GM23338 (cell line): ENCODE data around the gene RAP1GAP. TPM values are rescaled to one million over a fixed set of nuclear protein-coding genes. Genes with fewer than 3 reads are reported as not detected.

Experiments used
- ATAC-seq: fragments of 200-7000 bp; cut with Tn5 transposase; 3 replicates; pipeline ENCODE4 v1.9.1; 2020
- DNase-seq: peaks from one replicate; pipeline ENCODE4 v3.0.0-alpha.2; 2015; ENCODE audit warnings: low spot score
- H2AFZ ChIP-seq: fragments of 200-600 bp; sonication (generic); 2 replicates; pipeline ENCODE4 v1.8.0; 2016; ENCODE audit warnings: antibody characterized with exemption, mild to moderate bottlenecking, moderate library complexity
- H3F3A ChIP-seq: fragments of 200-600 bp; sonication (generic); replicated peaks from 2 replicates; pipeline ENCODE4 v1.8.0; 2017; ENCODE audit warnings: antibody characterized with exemption, mixed run types, low read depth
- H3K27ac ChIP-seq: fragments of 200-600 bp; sonication (generic); 2 replicates; pipeline ENCODE4 v1.6.1; 2016; ENCODE audit warnings: low read depth
- H3K27me3 ChIP-seq: fragments of 200-600 bp; sonication (generic); 2 replicates; pipeline ENCODE4 v1.8.0; 2016; ENCODE audit warnings: mild to moderate bottlenecking, mixed run types, moderate library complexity; ENCODE audit not compliant: insufficient read depth
- H3K36me3 ChIP-seq: fragments of 200-600 bp; sonication (generic); 2 replicates; pipeline ENCODE4 v1.8.0; 2016; ENCODE audit warnings: mild to moderate bottlenecking; ENCODE audit not compliant: insufficient read depth
- H3K4me1 ChIP-seq: fragments of 200-600 bp; sonication (generic); 2 replicates; pipeline ENCODE4 v1.8.0; 2016; ENCODE audit warnings: mild to moderate bottlenecking, moderate library complexity; ENCODE audit not compliant: insufficient read depth
- H3K4me2 ChIP-seq: fragments of 200-600 bp; sonication (generic); 2 replicates; pipeline ENCODE4 v1.7.1; 2017; ENCODE audit warnings: mixed run types
- H3K4me3 ChIP-seq: fragments of 200-600 bp; sonication (generic); 2 replicates; pipeline ENCODE4 v1.6.1; 2016; ENCODE audit warnings: mixed run types
- H3K79me2 ChIP-seq: fragments of 200-600 bp; sonication (generic); replicated peaks from 2 replicates; pipeline ENCODE4 v1.8.0; 2017; ENCODE audit warnings: mild to moderate bottlenecking; ENCODE audit not compliant: insufficient read depth
- H3K9me2 ChIP-seq: fragments of 200-600 bp; sonication (generic); 2 replicates; pipeline ENCODE4 v1.8.0; 2017; ENCODE audit not compliant: insufficient read depth
- H4K20me1 ChIP-seq: fragments of 200-600 bp; sonication (generic); replicated peaks from 2 replicates; pipeline ENCODE4 v1.8.0; 2017; ENCODE audit warnings: mild to moderate bottlenecking; ENCODE audit not compliant: insufficient read depth
- H3K27ac Mint-ChIP-seq: 2 replicates; pipeline ENCODE4 v1.8.0; 2020; ENCODE audit warnings: inconsistent platforms, mild to moderate bottlenecking, moderate library complexity, mixed read lengths
- H3K27me3 Mint-ChIP-seq: 3 replicates; pipeline ENCODE4 v1.8.0; 2022; ENCODE audit warnings: low read depth, mild to moderate bottlenecking, moderate library complexity, mixed read lengths, inconsistent platforms; ENCODE audit not compliant: insufficient read depth, poor library complexity
- H3K36me3 Mint-ChIP-seq: 3 replicates; pipeline ENCODE4 v1.8.0; 2021; ENCODE audit warnings: low read depth, mild to moderate bottlenecking, inconsistent platforms, moderate library complexity, mixed read lengths
- H3K4me1 Mint-ChIP-seq: 3 replicates; pipeline ENCODE4 v1.8.0; 2020; ENCODE audit warnings: mild to moderate bottlenecking, inconsistent platforms, mixed read lengths
- H3K4me3 Mint-ChIP-seq: 3 replicates; pipeline ENCODE4 v1.8.0; 2021; ENCODE audit warnings: moderate library complexity, mild to moderate bottlenecking, inconsistent platforms, mixed read lengths
- H3K9me3 Mint-ChIP-seq: 3 replicates; pipeline ENCODE4 v1.8.0; 2020; ENCODE audit warnings: moderate library complexity, mild to moderate bottlenecking, inconsistent platforms, mixed read lengths
- CREB1 ChIP-seq: fragments of 250-450 bp; sonication (Bioruptor Pico); IDR thresholded peaks from 2 replicates; pipeline ENCODE4 v1.5.0; 2020; ENCODE audit warnings: low read depth, mild to moderate bottlenecking, moderate library complexity
- CTCF ChIP-seq, 2 experiments: fragments of 200-600 bp in 1 of 2; sonication (generic) in 1 of 2; conservative IDR thresholded peaks; 2 replicates each; pipeline versions ENCODE4 v1.5.1 to v1.6.1; 2016 to 2017; ENCODE audit warnings: antibody characterized with exemption in 2 of 2, low read depth in 2 of 2, mild to moderate bottlenecking in 2 of 2, moderate library complexity in 1 of 2
- ETS1 ChIP-seq: IDR thresholded peaks from 2 replicates; pipeline ENCODE4 v1.6.1; 2016; ENCODE audit warnings: antibody characterized with exemption
- EZH2 ChIP-seq: fragments of 200-600 bp; sonication (generic); IDR thresholded peaks from one replicate; pipeline ENCODE4 v1.8.0; 2017; ENCODE audit warnings: antibody characterized with exemption, mild to moderate bottlenecking, low read depth; ENCODE audit not compliant: unreplicated experiment
- EZH2phosphoT487 ChIP-seq: fragments of 200-600 bp; sonication (generic); IDR thresholded peaks from one replicate; pipeline ENCODE4 v1.8.1; 2018; ENCODE audit warnings: antibody characterized with exemption; ENCODE audit not compliant: unreplicated experiment
- JUNB ChIP-seq: IDR thresholded peaks from one replicate; pipeline ENCODE4 v1.6.1; 2016; ENCODE audit warnings: antibody characterized with exemption; ENCODE audit not compliant: unreplicated experiment
- NANOG ChIP-seq: IDR thresholded peaks from 2 replicates; pipeline ENCODE4 v1.6.1; 2016; ENCODE audit warnings: antibody characterized with exemption, borderline replicate concordance
- POLR2AphosphoS5 ChIP-seq: IDR thresholded peaks from 2 replicates; pipeline ENCODE4 v1.6.1; 2016; ENCODE audit warnings: antibody characterized with exemption, low read depth
- REST ChIP-seq: IDR thresholded peaks from one replicate; pipeline ENCODE4 v1.6.1; 2018; ENCODE audit warnings: antibody characterized with exemption; ENCODE audit not compliant: unreplicated experiment
- STAT1 ChIP-seq: IDR thresholded peaks from one replicate; pipeline ENCODE4 v1.6.1; 2016; ENCODE audit warnings: antibody characterized with exemption; ENCODE audit not compliant: unreplicated experiment
- ZNF114 ChIP-seq: fragments of 250-450 bp; sonication (Bioruptor Pico); IDR thresholded peaks from 2 replicates; pipeline ENCODE4 v1.5.0; 2020; ENCODE audit warnings: mild to moderate bottlenecking, moderate library complexity
- ZNF331 ChIP-seq: fragments of 250-450 bp; sonication (Bioruptor Pico); IDR thresholded peaks from 2 replicates; pipeline ENCODE4 v1.5.0; 2020; ENCODE audit warnings: low read depth, mild to moderate bottlenecking, moderate library complexity
- ZNF462 ChIP-seq: fragments of 250-450 bp; sonication (Bioruptor Pico); IDR thresholded peaks from 2 replicates; pipeline ENCODE4 v1.5.0; 2020; ENCODE audit warnings: mild to moderate bottlenecking, moderate library complexity
- polyA plus RNA-seq: library from polyadenylated mRNA; unstranded; fragments of >200 nt; fragmentation: Nextera tagmentation; extraction: Ambion mirVana; gene quantifications from 2 replicates; pipeline ENCODE4 v1.2.1, GENCODE V29; 2016
- total RNA-seq: library from RNA; depleted of rRNA; stranded (reverse); fragments of >200 nt; shearing (Covaris generic); gene quantifications from 2 replicates; pipeline ENCODE4 v1.2.3, GENCODE V29; 2014

Gene RAP1GAP
- total and polyA plus RNA-seq, 2 experiments from 2014 or later, result 4.3 to 6.6 TPM

- H3K36me3 Mint-ChIP-seq, result no peaks in the 10 kb centered on the region; the same call in 2 of the 3 replicates
Measured at GRCh38 chr1:21617126-21617738, 51.9 kb downstream of the RAP1GAP start.

More at GRCh38 chr1:21617126-21617738, 51.9 kb downstream of the RAP1GAP start:
- no peaks in the 10 kb centered on the region; the same call in 1 of the 2 replicates for H4K20me1 ChIP-seq
- no peaks in the 10 kb centered on the region for H3K36me3 ChIP-seq
- ATAC-seq, result no peak
- H3K4me1 ChIP-seq, result peaks cover 10% of the 10 kb centered on the region; the same call in 1 of the 2 replicates
- Mint-ChIP-seq H3K4me3 (no peak overlapping the region), H3K4me1 (peaks cover 23% of the 10 kb centered on the region), H3K27ac (no peak overlapping the region; the same call in 1 of the 2 replicates), H3K9me3 (no peaks in the 10 kb centered on the region; the same call in 2 of the 3 replicates), H3K27me3 (peaks cover 24% of the 10 kb centered on the region)
- TF ChIP-seq CTCF (conservative IDR thresholded peaks at IDR 0.05; ENCODE audit: low read depth in 2 of 2) (no peak), ZNF462 (CRISPR knock-in tag) (no peak), CREB1 (CRISPR knock-in tag) (no peak), EZH2phosphoT487 (no peak), POLR2AphosphoS5 (no peak), STAT1 (no peak), JUNB (no peak), ZNF331 (CRISPR knock-in tag) (no peak), ZNF114 (CRISPR knock-in tag) (no peak), REST (no peak), NANOG (no peak), ETS1 (no peak), EZH2 (no peak)
- no peaks in the 10 kb centered on the region for H3K79me2 ChIP-seq
- H3K4me2 ChIP-seq, result no peak overlapping the region
- H3F3A ChIP-seq, result peaks cover 4% of the 10 kb centered on the region; the same call in 1 of the 2 replicates
- peaks cover 11% of the 10 kb centered on the region for H3K27me3 ChIP-seq
- H3K9me2 ChIP-seq, result no peaks in the 10 kb centered on the region
- no peak overlapping the region for H2AFZ ChIP-seq
- H3K4me3 ChIP-seq, result no peak overlapping the region
- DNase-seq, result no peak
- no peak overlapping the region for H3K27ac ChIP-seq
